Activated CD4-positive, alpha-beta T cell treated with anti-CD3 and anti-CD28 coated beads, Interleukin-2, amount 10 ng/mL, durations not matched to agents 24 days and 14 days (primary cell): ENCODE measurements around the gene TTC14. TPM values are rescaled to one million over a fixed set of nuclear protein-coding genes. Genes with fewer than 3 reads are reported as not detected.
"Not testable (repeated sequence)": the region's sequence is repeated elsewhere in the genome, so short reads cannot be mapped to it uniquely, and the experiment has no call there.

Experiments used
- DNase-seq: peaks from one replicate; pipeline ENCODE4 v3.0.0; 2022
- H3K27ac Mint-ChIP-seq: one replicate; pipeline ENCODE4 v1.8.0; 2022; ENCODE audit warnings: mild to moderate bottlenecking, mixed read lengths
- H3K27me3 Mint-ChIP-seq: one replicate; pipeline ENCODE4 v1.8.0; 2022; ENCODE audit warnings: mixed read lengths
- H3K36me3 Mint-ChIP-seq: one replicate; pipeline ENCODE4 v1.8.0; 2022; ENCODE audit warnings: low read depth, mild to moderate bottlenecking, mixed read lengths
- H3K4me1 Mint-ChIP-seq: one replicate; pipeline ENCODE4 v1.8.0; 2021; ENCODE audit warnings: mixed read lengths
- H3K4me3 Mint-ChIP-seq: one replicate; pipeline ENCODE4 v1.8.0; 2022; ENCODE audit warnings: mild to moderate bottlenecking, moderate library complexity, mixed read lengths
- H3K9me3 Mint-ChIP-seq: one replicate; pipeline ENCODE4 v1.8.0; 2021; ENCODE audit warnings: mixed read lengths
- intact Hi-C: fragments of 100-400 bp; cut with micrococcal nuclease; formaldehyde crosslinking; loops from one replicate; pipeline ENCODE4 v1.15.1; 2023
- total RNA-seq: library from RNA; stranded (reverse); gene quantifications from 2 replicates; pipeline ENCODE4 v1.2.3, GENCODE V29; 2022

TTC14 gene, protein sequence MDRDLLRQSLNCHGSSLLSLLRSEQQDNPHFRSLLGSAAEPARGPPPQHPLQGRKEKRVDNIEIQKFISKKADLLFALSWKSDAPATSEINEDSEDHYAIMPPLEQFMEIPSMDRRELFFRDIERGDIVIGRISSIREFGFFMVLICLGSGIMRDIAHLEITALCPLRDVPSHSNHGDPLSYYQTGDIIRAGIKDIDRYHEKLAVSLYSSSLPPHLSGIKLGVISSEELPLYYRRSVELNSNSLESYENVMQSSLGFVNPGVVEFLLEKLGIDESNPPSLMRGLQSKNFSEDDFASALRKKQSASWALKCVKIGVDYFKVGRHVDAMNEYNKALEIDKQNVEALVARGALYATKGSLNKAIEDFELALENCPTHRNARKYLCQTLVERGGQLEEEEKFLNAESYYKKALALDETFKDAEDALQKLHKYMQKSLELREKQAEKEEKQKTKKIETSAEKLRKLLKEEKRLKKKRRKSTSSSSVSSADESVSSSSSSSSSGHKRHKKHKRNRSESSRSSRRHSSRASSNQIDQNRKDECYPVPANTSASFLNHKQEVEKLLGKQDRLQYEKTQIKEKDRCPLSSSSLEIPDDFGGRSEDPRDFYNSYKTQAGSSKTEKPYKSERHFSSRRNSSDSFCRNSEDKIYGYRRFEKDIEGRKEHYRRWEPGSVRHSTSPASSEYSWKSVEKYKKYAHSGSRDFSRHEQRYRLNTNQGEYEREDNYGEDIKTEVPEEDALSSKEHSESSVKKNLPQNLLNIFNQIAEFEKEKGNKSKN
- total RNA-seq, result 42.6 and 46.4 TPM in 2 replicates

GRCh38 chr3:180601688-180602666, at the start of gene TTC14:
TTC14 (plus strand) TSS chr3:180602163; CDS start chr3:180602262, 99 bp downstream.
- peaks cover 44% of the 10 kb centered on the region for H3K36me3 Mint-ChIP-seq
- peaks cover 20% of the 10 kb centered on the region for H3K4me1 Mint-ChIP-seq
- peaks cover 13% of the 10 kb centered on the region for H3K27me3 Mint-ChIP-seq
- intact Hi-C loops, result loop anchor here (1.0 to 10.0 kb wide), 7 partner anchors 22 to 1257 kb away; partner anchors contain the start of genes DNAJC19, FXR1, MFN1 and MRPL47
- DNase-seq, result peak; percentile 98
- H3K27ac Mint-ChIP-seq, result peak within 1 kb of the TSS; percentile 96
- peak within 1 kb of the TSS; percentile 99 for H3K4me3 Mint-ChIP-seq
- peaks cover 14% of the 10 kb centered on the region for H3K9me3 Mint-ChIP-seq

GRCh38 chr3:180563406-180563805, 38.6 kb upstream of the TTC14 start:
- peaks cover 8% of the 10 kb centered on the region for H3K9me3 Mint-ChIP-seq
- no peaks in the 10 kb centered on the region for H3K4me1 Mint-ChIP-seq
- no peak overlapping the region for H3K4me3 Mint-ChIP-seq
- H3K27me3 Mint-ChIP-seq, result no peaks in the 10 kb centered on the region
- no peak for DNase-seq
- no peak overlapping the region for H3K27ac Mint-ChIP-seq
- no peaks in the 10 kb centered on the region for H3K36me3 Mint-ChIP-seq
- intact Hi-C loops, result no loop called here

GRCh38 chr3:180564676-180565075, 37.3 kb upstream of the TTC14 start:
- no peak for DNase-seq
- H3K4me3 Mint-ChIP-seq, result no peak overlapping the region
- no peaks in the 10 kb centered on the region for H3K36me3 Mint-ChIP-seq
- intact Hi-C loops, result no loop called here
- no peaks in the 10 kb centered on the region for H3K4me1 Mint-ChIP-seq
- no peak overlapping the region for H3K27ac Mint-ChIP-seq
- peaks cover 3% of the 10 kb centered on the region for H3K9me3 Mint-ChIP-seq
- no peaks in the 10 kb centered on the region for H3K27me3 Mint-ChIP-seq

- no peaks in the 10 kb centered on the region for H3K4me1 Mint-ChIP-seq
- no peak overlapping the region for H3K27ac Mint-ChIP-seq
- H3K36me3 Mint-ChIP-seq, result no peaks in the 10 kb centered on the region
- H3K27me3 Mint-ChIP-seq, result no peaks in the 10 kb centered on the region
- DNase-seq, result no peak
- H3K4me3 Mint-ChIP-seq, result no peak overlapping the region
- intact Hi-C loops, result no loop called here
- H3K9me3 Mint-ChIP-seq, result no peaks in the 10 kb centered on the region
Observed at GRCh38 chr3:180570238-180570637, 31.7 kb upstream of the TTC14 start.

DNA sequence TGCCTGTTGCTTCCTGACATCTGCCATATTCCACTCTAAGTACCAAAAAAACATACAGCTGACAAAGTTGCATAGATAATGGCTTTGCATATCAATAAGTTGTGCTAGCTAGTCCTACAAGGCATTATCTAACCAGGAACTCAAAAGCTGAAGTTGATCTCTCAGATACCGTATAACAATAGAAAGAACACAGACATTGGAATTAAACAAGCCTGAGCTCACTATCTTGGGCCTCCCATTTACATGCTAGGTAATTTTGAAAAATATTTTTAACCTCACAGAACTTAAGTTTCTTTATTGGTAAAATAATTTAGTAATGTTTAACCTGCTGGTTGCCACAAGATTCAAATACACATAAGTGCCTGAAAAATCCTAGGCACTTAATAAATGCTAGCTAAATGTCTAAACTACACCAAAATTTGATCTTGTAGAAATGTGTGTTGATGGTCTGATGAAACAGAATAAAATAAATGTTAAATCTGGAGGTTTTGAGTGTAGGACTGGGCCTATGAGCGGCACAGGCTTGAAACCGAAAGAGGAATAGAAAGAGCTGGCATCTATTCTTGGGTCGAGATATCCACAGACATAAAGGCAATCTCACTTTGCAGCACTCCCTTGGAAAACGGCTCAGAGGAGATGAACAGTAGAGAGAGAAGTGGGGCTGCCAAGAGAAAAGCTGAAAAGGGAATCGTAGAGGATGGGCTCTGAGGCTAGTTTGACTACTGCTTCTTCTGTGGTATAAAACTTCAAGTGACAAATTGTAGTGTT, 29.9 kb upstream of the TTC14 start:
- H3K36me3 Mint-ChIP-seq, result no peaks in the 10 kb centered on the region
- no peak overlapping the region for H3K4me3 Mint-ChIP-seq
- no peak for DNase-seq
- no peak overlapping the region for H3K27ac Mint-ChIP-seq
- intact Hi-C loops, result no loop called here
- H3K4me1 Mint-ChIP-seq, result no peaks in the 10 kb centered on the region
- H3K9me3 Mint-ChIP-seq, result no peaks in the 10 kb centered on the region
- H3K27me3 Mint-ChIP-seq, result no peaks in the 10 kb centered on the region

DNA sequence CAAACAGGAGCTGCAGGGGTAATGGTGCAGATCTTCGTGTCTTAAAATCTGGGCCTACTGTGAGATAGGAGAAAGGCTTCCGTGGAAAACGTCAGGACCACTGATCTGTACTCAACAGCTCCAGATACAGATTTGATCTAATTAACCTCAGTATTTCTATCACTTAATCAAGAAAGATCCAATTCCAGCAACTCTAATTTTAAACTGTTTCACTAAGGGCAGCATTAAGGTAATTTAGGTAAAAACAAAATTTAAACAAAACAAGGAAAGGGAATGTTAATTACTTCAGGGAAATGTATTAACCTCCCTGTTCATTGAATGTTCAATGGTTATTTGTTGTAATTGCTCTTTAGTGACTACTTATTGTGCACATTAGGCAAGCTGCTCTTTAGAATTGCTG, 26.4 kb upstream of the TTC14 start:
- H3K27me3 Mint-ChIP-seq, result no peaks in the 10 kb centered on the region
- H3K4me3 Mint-ChIP-seq, result no peak overlapping the region
- DNase-seq, result no peak
- intact Hi-C loops, result no loop called here
- H3K36me3 Mint-ChIP-seq, result no peaks in the 10 kb centered on the region
- H3K4me1 Mint-ChIP-seq, result no peaks in the 10 kb centered on the region
- no peak overlapping the region for H3K27ac Mint-ChIP-seq
- no peaks in the 10 kb centered on the region for H3K9me3 Mint-ChIP-seq

- no peak for DNase-seq
- Mint-ChIP-seq H3K4me3 (no peak overlapping the region), H3K36me3 (no peaks in the 10 kb centered on the region), H3K27me3 (peaks cover 14% of the 10 kb centered on the region), H3K4me1 (no peaks in the 10 kb centered on the region), H3K9me3 (no peaks in the 10 kb centered on the region), H3K27ac (no peak overlapping the region)
- intact Hi-C loops, result no loop called here
Observed at GRCh38 chr3:180580934-180581333, 21.0 kb upstream of the TTC14 start.

DNA sequence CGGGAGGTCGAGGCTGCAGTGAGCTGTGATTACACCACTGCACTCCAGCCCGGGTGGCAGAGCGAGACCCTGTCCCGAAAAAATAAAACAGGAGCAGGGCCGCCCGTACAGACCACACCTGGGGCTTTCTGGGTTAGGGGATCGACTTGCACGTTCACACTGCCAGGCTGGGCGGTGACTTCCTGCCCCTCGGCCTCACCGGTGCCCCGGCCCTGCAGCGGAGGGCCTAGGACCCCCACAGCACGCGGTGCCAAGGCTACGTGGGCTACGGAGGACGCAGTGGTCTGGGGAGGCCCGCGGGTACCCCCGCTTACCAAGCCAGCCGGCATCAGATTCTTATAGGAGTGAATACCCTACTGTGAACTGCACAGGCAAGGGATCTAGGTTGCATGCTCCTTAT, 11.6 kb upstream of the TTC14 start:
- H3K27me3 Mint-ChIP-seq, result peaks cover 14% of the 10 kb centered on the region
- no peak overlapping the region for H3K27ac Mint-ChIP-seq
- H3K4me1 Mint-ChIP-seq, result peaks cover 4% of the 10 kb centered on the region
- intact Hi-C loops, result no loop called here
- H3K4me3 Mint-ChIP-seq, result no peak overlapping the region
- no peaks in the 10 kb centered on the region for H3K9me3 Mint-ChIP-seq
- no peaks in the 10 kb centered on the region for H3K36me3 Mint-ChIP-seq
- no peak for DNase-seq

GRCh38 chr3:180593631-180594030, 8.3 kb upstream of the TTC14 start:
- intact Hi-C loops, result loop anchor here (2.0 kb wide), 1 partner anchor 665 kb away; no protein-coding TSS in a partner anchor
- not testable (repeated sequence) for H3K27ac Mint-ChIP-seq, H3K4me3 Mint-ChIP-seq, H3K36me3 Mint-ChIP-seq, DNase-seq, H3K9me3 Mint-ChIP-seq, H3K4me1 Mint-ChIP-seq
- H3K27me3 Mint-ChIP-seq, result peaks cover 18% of the 10 kb centered on the region

- H3K36me3 Mint-ChIP-seq, result no peaks in the 10 kb centered on the region
- no peak overlapping the region for H3K4me3 Mint-ChIP-seq
- no peaks in the 10 kb centered on the region for H3K9me3 Mint-ChIP-seq
- peaks cover 18% of the 10 kb centered on the region for H3K27me3 Mint-ChIP-seq
- H3K4me1 Mint-ChIP-seq, result peaks cover 7% of the 10 kb centered on the region
- no peak for DNase-seq
- intact Hi-C loops, result loop anchor here (2.0 kb wide), 1 partner anchor 666 kb away; no protein-coding TSS in a partner anchor
- H3K27ac Mint-ChIP-seq, result no peak overlapping the region
Observed at GRCh38 chr3:180594631-180595558, 7.1 kb upstream of the TTC14 start.

- H3K9me3 Mint-ChIP-seq, result peaks cover under 1% of the 10 kb centered on the region
- DNase-seq, result no peak
- H3K4me3 Mint-ChIP-seq, result no peak overlapping the region
- H3K4me1 Mint-ChIP-seq, result peaks cover 7% of the 10 kb centered on the region
- H3K27ac Mint-ChIP-seq, result no peak overlapping the region
- intact Hi-C loops, result loop anchor here (2.0 kb wide), 1 partner anchor 667 kb away; no protein-coding TSS in a partner anchor
- peaks cover 20% of the 10 kb centered on the region for H3K27me3 Mint-ChIP-seq
- H3K36me3 Mint-ChIP-seq, result no peaks in the 10 kb centered on the region
Observed at GRCh38 chr3:180595559-180595935, 6.4 kb upstream of the TTC14 start.

DNA sequence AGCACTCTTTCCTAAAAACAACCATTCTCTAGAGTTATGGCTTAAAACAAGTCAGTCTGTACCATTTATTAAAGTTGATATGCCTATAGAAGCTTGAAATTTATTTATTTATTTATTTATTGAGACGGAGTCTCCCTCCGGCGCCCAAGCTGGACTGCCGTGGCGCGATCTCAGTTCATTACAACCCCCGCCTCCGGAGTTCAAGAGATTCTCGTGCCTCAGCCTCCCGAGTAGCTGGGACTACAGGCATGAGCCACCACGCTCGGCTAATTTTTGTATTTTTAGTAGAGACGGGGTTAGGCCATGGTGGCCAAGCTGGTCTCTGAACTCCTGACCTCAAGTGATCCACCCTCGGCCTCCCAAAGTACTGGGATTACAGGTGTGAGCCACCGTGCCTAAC, 1.5 kb upstream of the TTC14 start:
- H3K27ac Mint-ChIP-seq, result no peak overlapping the region

More for the DNA sequence above, 1.5 kb upstream of the TTC14 start:
- no peak for DNase-seq
- Mint-ChIP-seq H3K27me3 (peaks cover 15% of the 10 kb centered on the region), H3K4me3 (peak overlapping the region; percentile 99), H3K4me1 (peaks cover 20% of the 10 kb centered on the region), H3K9me3 (peaks cover 14% of the 10 kb centered on the region), H3K36me3 (peaks cover 32% of the 10 kb centered on the region)
- intact Hi-C loops, result loop anchor here (5.0 to 10.0 kb wide), 2 partner anchors 387 to 1256 kb away; partner anchors contain the start of genes DNAJC19 and MFN1
